Upper lobe of right lung (tissue), 1 donor: ENCODE measurements around the gene NRBP1. TPM values are rescaled to one million over a fixed set of nuclear protein-coding genes. Genes with fewer than 3 reads are reported as not detected.
"Not testable (repeated sequence)": the region's sequence is repeated elsewhere in the genome, so short reads cannot be mapped to it uniquely, and the experiment has no call there.

Experiments used
- ATAC-seq: fragments of 200-7000 bp; cut with Tn5 transposase; one replicate; pipeline ENCODE4 v1.9.1; 2020; ENCODE audit warnings: mild to moderate bottlenecking, moderate library complexity
- DNase-seq: peaks from one replicate; pipeline ENCODE4 v3.0.0-alpha.2; 2020
- H3K27ac ChIP-seq: fragments of 200-600 bp; one replicate; pipeline ENCODE4 v1.8.0; 2022
- H3K27me3 ChIP-seq: fragments of 200-600 bp; one replicate; pipeline ENCODE4 v1.8.0; 2022; ENCODE audit warnings: mild to moderate bottlenecking
- H3K36me3 ChIP-seq: fragments of 200-600 bp; one replicate; pipeline ENCODE4 v1.8.0; 2022
- H3K4me1 ChIP-seq: fragments of 200-600 bp; one replicate; pipeline ENCODE4 v1.8.0; 2022
- H3K4me3 ChIP-seq: fragments of 200-600 bp; one replicate; pipeline ENCODE4 v1.8.0; 2022; ENCODE audit warnings: mild to moderate bottlenecking
- H3K9me3 ChIP-seq: fragments of 200-600 bp; one replicate; pipeline ENCODE4 v1.8.0; 2022
- intact Hi-C: fragments of 100-400 bp; cut with DNase I; formaldehyde crosslinking; loops from one replicate; pipeline ENCODE4 v1.11.0; 2022
- total RNA-seq: library from RNA; stranded (reverse); fragmentation: NEBNext Ultra II Directional; extraction: Animal tissue kit (Norgen Biotek cat#: 25700); gene quantifications from one replicate; pipeline ENCODE4 v1.2.1, GENCODE V29; 2021
- TF ChIP-seq, protein P1 (sequence below): fragments of 200-600 bp; IDR thresholded peaks from one replicate; pipeline ENCODE4 v1.8.0; 2022; ENCODE audit warnings: antibody characterized with exemption
- donor health status: DM: no; HTN: yes; CAD: no; lungs with severe emphysema.

NRBP1 gene
- total RNA-seq, 1 donor from 2014 or later, result 75.8 TPM

DNA sequence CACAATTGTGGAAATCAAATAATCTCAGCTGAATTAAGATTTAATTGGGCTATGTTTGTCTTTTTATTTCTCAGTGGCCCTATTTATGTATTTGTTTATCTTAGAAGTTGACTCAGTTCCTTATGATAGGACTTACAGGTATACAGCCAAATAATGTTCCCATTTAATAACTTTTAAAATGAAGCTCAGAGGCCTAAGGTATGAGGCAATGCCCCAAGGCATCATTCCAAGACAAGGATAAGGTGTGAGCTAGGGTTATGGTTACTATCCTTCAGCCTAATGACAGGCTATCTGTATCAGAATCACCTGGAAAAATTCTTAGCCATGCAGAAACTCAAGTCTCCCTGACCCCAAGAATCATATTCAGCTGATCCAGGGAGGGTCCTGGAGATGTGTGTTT is 7.4 kb upstream of the NRBP1 start:
- no peak for ATAC-seq
- H3K4me3 ChIP-seq, result no peak overlapping the region
- no peak for DNase-seq
- H3K9me3 ChIP-seq, result no peaks in the 10 kb centered on the region
- no peaks in the 10 kb centered on the region for H3K36me3 ChIP-seq
- TF ChIP-seq, protein P1, sequence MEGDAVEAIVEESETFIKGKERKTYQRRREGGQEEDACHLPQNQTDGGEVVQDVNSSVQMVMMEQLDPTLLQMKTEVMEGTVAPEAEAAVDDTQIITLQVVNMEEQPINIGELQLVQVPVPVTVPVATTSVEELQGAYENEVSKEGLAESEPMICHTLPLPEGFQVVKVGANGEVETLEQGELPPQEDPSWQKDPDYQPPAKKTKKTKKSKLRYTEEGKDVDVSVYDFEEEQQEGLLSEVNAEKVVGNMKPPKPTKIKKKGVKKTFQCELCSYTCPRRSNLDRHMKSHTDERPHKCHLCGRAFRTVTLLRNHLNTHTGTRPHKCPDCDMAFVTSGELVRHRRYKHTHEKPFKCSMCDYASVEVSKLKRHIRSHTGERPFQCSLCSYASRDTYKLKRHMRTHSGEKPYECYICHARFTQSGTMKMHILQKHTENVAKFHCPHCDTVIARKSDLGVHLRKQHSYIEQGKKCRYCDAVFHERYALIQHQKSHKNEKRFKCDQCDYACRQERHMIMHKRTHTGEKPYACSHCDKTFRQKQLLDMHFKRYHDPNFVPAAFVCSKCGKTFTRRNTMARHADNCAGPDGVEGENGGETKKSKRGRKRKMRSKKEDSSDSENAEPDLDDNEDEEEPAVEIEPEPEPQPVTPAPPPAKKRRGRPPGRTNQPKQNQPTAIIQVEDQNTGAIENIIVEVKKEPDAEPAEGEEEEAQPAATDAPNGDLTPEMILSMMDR, result no peak
- intact Hi-C loops, result no loop called here
- no peaks in the 10 kb centered on the region for H3K27me3 ChIP-seq
- H3K27ac ChIP-seq, result no peak overlapping the region
- H3K4me1 ChIP-seq, result no peaks in the 10 kb centered on the region

DNA sequence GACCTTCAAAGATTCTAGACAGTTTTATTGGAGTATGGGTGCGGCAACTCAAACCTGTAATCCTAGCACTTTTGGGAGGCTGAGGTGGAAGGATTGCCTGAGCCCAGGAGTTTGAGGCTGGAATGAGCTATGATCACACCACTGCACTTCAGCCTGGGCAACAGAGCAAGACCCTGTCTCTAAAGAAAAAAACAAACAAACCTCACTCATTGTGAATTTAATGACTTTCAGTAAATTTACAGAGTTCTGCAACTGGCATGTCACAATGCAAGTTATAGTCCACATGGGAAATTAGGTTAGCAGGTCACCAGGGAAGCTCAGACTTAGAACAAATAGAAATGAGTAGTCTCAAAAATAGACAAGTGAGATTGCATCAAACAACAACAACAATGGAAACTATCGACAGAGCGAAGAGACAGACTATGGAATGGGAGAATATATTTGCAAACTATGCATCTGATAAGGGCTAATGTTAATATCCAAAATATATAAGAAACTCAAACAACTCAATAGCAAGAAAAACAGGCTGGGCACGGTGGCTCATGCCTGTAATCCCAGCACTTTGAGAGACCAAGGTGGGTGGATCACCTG is 6.7 kb upstream of the NRBP1 start:
- DNase-seq (no peak), ATAC-seq (no peak)
- TF ChIP-seq, protein P1, result no peak
- intact Hi-C loops, result no loop called here
- H3K27ac ChIP-seq, result no peak overlapping the region
- H3K36me3 ChIP-seq, result no peaks in the 10 kb centered on the region
- H3K4me3 ChIP-seq, result no peak overlapping the region
- H3K4me1 ChIP-seq, result no peaks in the 10 kb centered on the region
- H3K9me3 ChIP-seq, result no peaks in the 10 kb centered on the region
- no peaks in the 10 kb centered on the region for H3K27me3 ChIP-seq

DNA sequence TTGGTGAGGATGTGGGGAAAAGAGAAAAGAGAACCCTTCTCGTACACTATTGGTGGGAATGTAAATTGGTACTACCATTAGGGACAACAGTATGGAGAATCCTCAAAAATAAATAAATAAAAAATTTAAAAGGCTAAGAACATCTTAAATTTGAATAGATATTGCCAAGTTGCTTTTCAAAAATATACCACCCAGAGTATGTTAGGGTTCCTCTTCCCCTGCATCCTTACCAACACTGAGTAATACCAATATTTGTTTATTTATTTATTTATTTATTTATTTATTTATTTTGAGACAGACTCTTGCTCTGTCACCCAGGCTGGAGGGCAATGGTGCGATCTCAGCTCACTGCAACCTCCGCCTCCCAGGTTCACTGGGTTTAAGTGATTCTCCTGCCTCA is 5.5 kb upstream of the NRBP1 start:
- Histone ChIP-seq H3K4me1 (peaks cover 6% of the 10 kb centered on the region), H3K36me3 (no peaks in the 10 kb centered on the region), H3K27ac (no peak overlapping the region), H3K9me3 (no peaks in the 10 kb centered on the region), H3K4me3 (no peak overlapping the region), H3K27me3 (no peaks in the 10 kb centered on the region)
- no peak for DNase-seq
- TF ChIP-seq, protein P1, result no peak
- ATAC-seq, result no peak
- intact Hi-C loops, result no loop called here

DNA sequence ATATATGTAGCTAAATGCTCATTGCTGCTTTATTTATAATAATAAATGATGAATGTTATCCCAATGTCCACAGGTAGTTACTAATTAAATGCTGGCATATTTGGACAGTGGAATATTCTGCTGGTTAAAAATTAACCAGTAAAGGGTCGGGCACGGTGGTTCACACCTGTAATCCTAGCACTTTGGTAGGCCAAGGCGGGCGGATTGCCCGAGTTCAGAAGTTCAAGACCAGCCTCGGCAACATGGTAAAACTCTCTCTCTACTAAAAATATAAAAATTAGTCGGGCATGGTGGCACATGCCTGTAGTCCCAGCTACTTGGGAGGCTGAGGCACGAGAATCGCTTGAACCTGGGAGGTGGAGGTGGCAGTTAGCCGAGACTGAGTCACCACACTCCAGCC is 3.4 kb upstream of the NRBP1 start:
- intact Hi-C loops, H3K4me3 ChIP-seq, ATAC-seq, H3K36me3 ChIP-seq, H3K27ac ChIP-seq, H3K27me3 ChIP-seq, DNase-seq, H3K9me3 ChIP-seq: not testable (repeated sequence)
- H3K4me1 ChIP-seq, result peaks cover 11% of the 10 kb centered on the region

DNA sequence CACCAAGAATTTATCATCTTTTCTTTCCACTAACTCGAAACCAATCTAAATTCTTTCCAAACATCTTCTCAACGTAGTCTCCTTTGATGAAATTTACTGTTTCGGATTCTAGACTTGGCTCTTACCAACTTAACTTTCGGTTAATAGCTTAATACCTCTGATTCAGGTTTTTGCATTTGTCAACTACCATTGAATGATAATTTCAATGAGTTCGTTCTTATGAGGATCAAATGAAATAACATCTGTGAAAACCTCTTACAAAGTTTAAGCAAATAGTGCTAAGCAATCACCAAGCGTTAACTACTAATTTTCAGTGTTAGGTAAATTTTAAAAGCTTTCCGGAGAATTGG is 593 bp upstream of the NRBP1 start:
- intact Hi-C loops, result no loop called here
- no peaks in the 10 kb centered on the region for H3K27me3 ChIP-seq
- peak overlapping the region; percentile 98 for H3K27ac ChIP-seq
- TF ChIP-seq, protein P1, result no peak
- H3K4me3 ChIP-seq, result peak overlapping the region; percentile 96
- DNase-seq (no peak), ATAC-seq (no peak)
- no peaks in the 10 kb centered on the region for H3K9me3 ChIP-seq
- peaks cover 2% of the 10 kb centered on the region for H3K36me3 ChIP-seq
- peaks cover 33% of the 10 kb centered on the region for H3K4me1 ChIP-seq

DNA sequence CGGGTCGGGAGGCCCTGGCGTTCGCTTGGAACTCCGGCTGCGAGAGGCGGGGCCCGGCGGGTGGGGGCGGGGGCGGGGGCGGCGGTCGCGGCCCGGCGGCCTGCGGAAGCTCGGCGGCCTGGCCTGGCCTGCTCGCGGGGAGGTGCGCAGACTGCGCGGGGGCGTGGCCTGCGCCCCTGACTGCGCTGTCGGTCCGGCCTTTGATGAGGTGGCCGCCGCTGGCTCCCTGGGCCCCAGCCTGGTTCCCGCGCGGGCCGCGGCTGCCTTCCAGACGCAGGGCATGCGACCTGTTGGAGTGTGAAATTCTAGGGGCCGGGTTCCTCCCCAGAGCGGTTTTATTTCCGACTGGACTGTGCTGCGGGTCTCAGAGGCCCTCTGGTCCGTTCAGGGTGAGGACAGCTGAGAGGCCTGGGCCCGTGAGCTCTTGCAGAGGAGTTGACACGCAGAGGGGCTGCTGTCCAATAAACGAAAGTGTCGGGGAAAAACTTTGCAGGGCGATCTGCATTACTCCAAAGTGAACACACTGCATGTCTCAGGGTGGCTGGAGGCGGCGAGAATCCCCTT is 629 bp downstream of the NRBP1 start:
- no peaks in the 10 kb centered on the region for H3K27me3 ChIP-seq
- H3K36me3 ChIP-seq, result peaks cover 15% of the 10 kb centered on the region
- peak overlapping the region; percentile 96 for H3K4me3 ChIP-seq
- no peaks in the 10 kb centered on the region for H3K9me3 ChIP-seq
- TF ChIP-seq, protein P1, result no peak
- peaks cover 33% of the 10 kb centered on the region for H3K4me1 ChIP-seq
- ATAC-seq, result peak; percentile 92
- H3K27ac ChIP-seq, result peak overlapping the region; percentile 98
- DNase-seq, result peak; percentile 94
- intact Hi-C loops, result no loop called here
